ENCODE measurements around the gene ZDHHC1.

GRCh38 chr16:67384778-67385510 is 31.3 kb downstream of the ZDHHC1 start:
- TF ChIP-seq CTCF (IDR thresholded peaks at IDR 0.05) (no peak), POLR2AphosphoS5 (IDR thresholded peaks at IDR 0.05; ENCODE audit: low read depth, low read length) (no peak), SIN3A (IDR thresholded peaks at IDR 0.05; ENCODE audit: borderline replicate concordance, low read depth, low read length) (no peak)
- TF ChIP-seq, protein P1, sequence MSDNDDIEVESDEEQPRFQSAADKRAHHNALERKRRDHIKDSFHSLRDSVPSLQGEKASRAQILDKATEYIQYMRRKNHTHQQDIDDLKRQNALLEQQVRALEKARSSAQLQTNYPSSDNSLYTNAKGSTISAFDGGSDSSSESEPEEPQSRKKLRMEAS (IDR thresholded peaks at IDR 0.05; ENCODE audit: low read depth) = no peak
